ENCODE measurements around the gene RAD51B.
"Not testable (repeated sequence)": the region's sequence is repeated elsewhere in the genome, so short reads cannot be mapped to it uniquely, and the experiment has no call there.

RAD51B gene

GRCh38 chr14:68082698-68083291 is 263.2 kb downstream of the RAD51B start:
- DNase-seq, result no peak

GRCh38 chr14:68084256-68084655 is 264.7 kb downstream of the RAD51B start:
- no peak for DNase-seq

- no peak for DNase-seq
Measured at GRCh38 chr14:68085742-68086141, 266.2 kb downstream of the RAD51B start.

- DNase-seq, result no peak
Measured at GRCh38 chr14:68088451-68088854, 268.9 kb downstream of the RAD51B start.

GRCh38 chr14:68089146-68089731 is 269.7 kb downstream of the RAD51B start:
- no peak for DNase-seq

- DNase-seq, result no peak
Measured at GRCh38 chr14:68094158-68094557, 274.6 kb downstream of the RAD51B start.

- no peak for DNase-seq
Measured at GRCh38 chr14:68094752-68095151, 275.2 kb downstream of the RAD51B start.

GRCh38 chr14:68097727-68098126 is 278.1 kb downstream of the RAD51B start:
- DNase-seq, result no peak

GRCh38 chr14:68098834-68099233 is 279.3 kb downstream of the RAD51B start:
- DNase-seq, result no peak

- no peak for DNase-seq
Measured at GRCh38 chr14:68099495-68100045, 280.0 kb downstream of the RAD51B start.

GRCh38 chr14:68101715-68102301 is 282.2 kb downstream of the RAD51B start:
- not testable (repeated sequence) for DNase-seq

GRCh38 chr14:68103853-68104252 is 284.3 kb downstream of the RAD51B start:
- no peak for DNase-seq

GRCh38 chr14:68104518-68104917 is 284.9 kb downstream of the RAD51B start:
- no peak for DNase-seq

GRCh38 chr14:68105816-68106215 is 286.2 kb downstream of the RAD51B start:
- DNase-seq, result no peak

GRCh38 chr14:68106456-68106855 is 286.9 kb downstream of the RAD51B start:
- DNase-seq, result no peak

- DNase-seq, result no peak
Measured at GRCh38 chr14:68106905-68107304, 287.3 kb downstream of the RAD51B start.

GRCh38 chr14:68109132-68109900 is 289.7 kb downstream of the RAD51B start:
- DNase-seq, result no peak

GRCh38 chr14:68111097-68111852 is 291.7 kb downstream of the RAD51B start:
- no peak for DNase-seq

- DNase-seq, result no peak
Measured at GRCh38 chr14:68111853-68112270, 292.3 kb downstream of the RAD51B start.

- no peak for DNase-seq
Measured at GRCh38 chr14:68112442-68112841, 292.9 kb downstream of the RAD51B start.

- no peak for DNase-seq
Measured at GRCh38 chr14:68113343-68113930, 293.9 kb downstream of the RAD51B start.

GRCh38 chr14:68115952-68116351 is 296.4 kb downstream of the RAD51B start:
- not testable (repeated sequence) for DNase-seq

All from suppressor macrophage treated with lipopolysaccharide for 1 hour (primary cell).